Fibroblast of lung (primary cell): Measurements from ENCODE around the gene TMEM41A.

Experiments used
- CTCF ChIP-seq, 2 donors: IDR thresholded peaks in 1 of 2; conservative IDR thresholded peaks in 1 of 2; 1 replicate in 1 of 2; 2 replicates in 1 of 2; pipeline ENCODE4 v1.5.1; 2011 to 2012; ENCODE audit warnings: low read length in 2 of 2, control low read depth in 1 of 2, inconsistent platforms in 1 of 2, low read depth in 1 of 2, mild to moderate bottlenecking in 1 of 2
- EZH2 ChIP-seq: IDR thresholded peaks from 2 replicates; pipeline ENCODE4 v1.5.1; 2012; ENCODE audit warnings: low read length, control low read depth, mild to moderate bottlenecking; ENCODE audit errors: missing control alignments

- TF ChIP-seq CTCF (conservative IDR thresholded peaks at IDR 0.05 in 1 of 2, IDR thresholded peaks at IDR 0.05 in 1 of 2; ENCODE audit: low read depth in 1 of 2, low read length in 2 of 2): no peak
- TF ChIP-seq EZH2: no peak
Measured at GRCh38 chr3:185532901-185533300, 34.1 kb upstream of the TMEM41A start.
